Hematopoietic multipotent progenitor cell treated with erythropoietin and hydrocortisone succinate and interleukin-3 and kit ligand, for 6 days (in vitro differentiated cells): ENCODE measurements around the gene PDLIM5.

Experiments used
- DNase-seq: peaks from one replicate; pipeline ENCODE4 v3.0.0-alpha.2; 2015

PDLIM5 gene

GRCh38 chr4:94665500-94666404 lies 214.0 kb downstream of the PDLIM5 start:
- DNase-seq: no peak

GRCh38 chr4:94668724-94669123 lies 217.0 kb downstream of the PDLIM5 start:
- DNase-seq: no peak

- DNase-seq: no peak
Observed at GRCh38 chr4:94669672-94670664, 218.2 kb downstream of the PDLIM5 start.

- no peak for DNase-seq
Observed at GRCh38 chr4:94671113-94671512, 219.4 kb downstream of the PDLIM5 start.

- no peak for DNase-seq
Observed at GRCh38 chr4:94673961-94674360, 222.2 kb downstream of the PDLIM5 start.

GRCh38 chr4:94676970-94677369 lies 225.2 kb downstream of the PDLIM5 start:
- no peak for DNase-seq

- no peak for DNase-seq
Observed at GRCh38 chr4:94678896-94679295, 227.2 kb downstream of the PDLIM5 start.

- no peak for DNase-seq
Observed at GRCh38 chr4:94680176-94680862, 228.6 kb downstream of the PDLIM5 start.

GRCh38 chr4:94686086-94686485 lies 234.3 kb downstream of the PDLIM5 start:
- DNase-seq: no peak

GRCh38 chr4:94689155-94689860 lies 237.6 kb downstream of the PDLIM5 start:
- no peak for DNase-seq

GRCh38 chr4:94690851-94691254 lies 239.1 kb downstream of the PDLIM5 start:
- DNase-seq: no peak

GRCh38 chr4:94691552-94691951 lies 239.8 kb downstream of the PDLIM5 start:
- no peak for DNase-seq

- no peak for DNase-seq
Observed at GRCh38 chr4:94695384-94695783, 243.6 kb downstream of the PDLIM5 start.

GRCh38 chr4:94698187-94698586 lies 246.4 kb downstream of the PDLIM5 start:
- no peak for DNase-seq

GRCh38 chr4:94700298-94700697 lies 248.6 kb downstream of the PDLIM5 start:
- DNase-seq: no peak

GRCh38 chr4:94701631-94702300 lies 250.0 kb downstream of the PDLIM5 start:
- DNase-seq: no peak

- DNase-seq: no peak
Observed at GRCh38 chr4:94711635-94712034, 259.9 kb downstream of the PDLIM5 start.

- DNase-seq: no peak
Observed at GRCh38 chr4:94714365-94715160, 262.8 kb downstream of the PDLIM5 start.

GRCh38 chr4:94715726-94716125 lies 264.0 kb downstream of the PDLIM5 start:
- no peak for DNase-seq
